GM18505 (cell line): ENCODE results near the gene SPIRE1.

Experiments
- ATAC-seq: cut with Tn5 transposase; IDR thresholded peaks from one replicate; pipeline ENCODE4 v1.9.1; 2021; ENCODE audit not compliant: unreplicated experiment
- POLR2A ChIP-seq: IDR thresholded peaks from 4 replicates; pipeline ENCODE4 v1.6.1; 2011; ENCODE audit warnings: borderline replicate concordance; ENCODE audit not compliant: insufficient read depth, insufficient read length; ENCODE audit errors: extremely low read depth

Gene SPIRE1

GRCh38 chr18:12534820-12535219, 123.1 kb downstream of the SPIRE1 start:
- ATAC-seq = no peak
- TF ChIP-seq POLR2A = no peak

DNA sequence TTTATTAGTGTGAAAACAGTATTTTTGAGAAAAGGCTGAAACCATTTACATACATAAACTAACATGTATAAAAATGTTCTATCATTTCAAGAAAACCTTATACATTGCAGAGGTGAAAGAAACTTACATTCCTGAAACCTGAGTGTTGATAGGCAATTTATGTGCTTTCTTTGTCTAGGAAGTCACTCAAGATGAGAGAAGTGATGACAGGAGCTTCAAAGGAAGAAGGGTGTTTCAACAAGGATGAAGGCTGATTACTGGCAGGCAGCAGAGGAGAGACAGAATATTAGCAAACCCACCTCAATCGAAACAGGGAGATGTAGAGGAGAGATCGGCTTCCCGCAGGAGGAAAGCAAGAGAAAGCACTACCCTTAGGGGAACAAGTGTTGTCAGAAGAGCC, 125.2 kb downstream of the SPIRE1 start:
- no peak for TF ChIP-seq POLR2A
- no peak for ATAC-seq

GRCh38 chr18:12531749-12532148, 126.2 kb downstream of the SPIRE1 start:
- TF ChIP-seq POLR2A = no peak
- no peak for ATAC-seq

DNA sequence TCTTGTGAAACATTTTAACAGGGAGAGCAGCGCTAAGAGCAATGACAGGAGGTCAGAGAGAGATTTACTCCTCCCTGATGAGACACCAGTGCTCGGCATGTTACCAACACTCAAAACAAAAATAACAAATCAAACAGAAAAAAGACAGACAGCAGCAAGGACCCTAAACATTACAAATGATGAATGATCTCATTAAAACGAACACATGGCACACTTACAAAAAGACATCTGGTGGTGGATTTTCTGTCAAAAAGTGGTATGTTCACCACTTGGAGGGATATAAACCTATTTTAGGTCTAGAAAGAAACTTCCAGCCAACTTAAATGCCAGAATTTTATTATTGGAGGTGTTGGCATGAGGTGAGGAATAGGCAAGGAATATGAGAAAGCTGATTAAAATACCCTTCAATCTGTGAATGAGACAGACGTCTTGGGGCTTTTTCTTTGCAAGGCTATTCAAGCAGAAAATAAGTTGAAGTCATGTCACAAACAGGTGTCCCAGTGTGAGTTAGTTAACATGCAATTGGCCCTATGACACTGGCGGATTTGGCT, 137.4 kb downstream of the SPIRE1 start:
- ATAC-seq = no peak
- no peak for TF ChIP-seq POLR2A

- ATAC-seq = no peak
- no peak for TF ChIP-seq POLR2A
Measured at GRCh38 chr18:12518832-12519531, 138.9 kb downstream of the SPIRE1 start.

- ATAC-seq = no peak
Measured at GRCh38 chr18:12518326-12518725, 139.6 kb downstream of the SPIRE1 start.

GRCh38 chr18:12517142-12517825, 140.6 kb downstream of the SPIRE1 start:
- ATAC-seq = no peak
- TF ChIP-seq POLR2A = no peak

More at GRCh38 chr18:12518326-12518725, 139.6 kb downstream of the SPIRE1 start:
- no peak for TF ChIP-seq POLR2A

DNA sequence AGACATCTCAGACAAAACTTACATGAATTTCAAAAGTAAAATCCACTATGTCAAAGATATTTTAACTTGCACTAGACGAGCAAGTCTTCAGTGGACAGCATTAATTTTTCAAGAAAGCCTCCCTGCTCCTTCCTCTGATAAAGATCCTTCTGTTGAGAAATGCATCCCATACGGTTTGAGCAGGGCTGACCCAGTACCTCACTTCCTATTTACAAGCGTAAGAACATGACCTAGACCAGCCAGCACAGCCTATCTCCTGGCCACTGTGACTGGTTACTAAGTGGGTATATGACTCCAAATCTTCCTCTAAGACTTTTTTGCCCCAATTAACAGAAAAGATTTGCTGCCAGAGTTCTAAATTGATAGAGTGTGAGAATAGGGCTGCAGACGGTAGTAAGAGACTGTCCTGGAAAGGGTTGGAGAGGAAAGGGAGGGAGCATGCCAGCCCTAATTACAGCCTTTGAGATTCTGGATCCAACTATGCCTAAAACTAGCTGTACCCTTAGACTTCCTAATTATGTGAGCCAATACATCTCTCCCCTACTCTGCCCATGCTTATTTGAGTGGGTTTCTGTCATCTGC, 141.8 kb downstream of the SPIRE1 start:
- TF ChIP-seq POLR2A = no peak
- ATAC-seq = no peak

DNA sequence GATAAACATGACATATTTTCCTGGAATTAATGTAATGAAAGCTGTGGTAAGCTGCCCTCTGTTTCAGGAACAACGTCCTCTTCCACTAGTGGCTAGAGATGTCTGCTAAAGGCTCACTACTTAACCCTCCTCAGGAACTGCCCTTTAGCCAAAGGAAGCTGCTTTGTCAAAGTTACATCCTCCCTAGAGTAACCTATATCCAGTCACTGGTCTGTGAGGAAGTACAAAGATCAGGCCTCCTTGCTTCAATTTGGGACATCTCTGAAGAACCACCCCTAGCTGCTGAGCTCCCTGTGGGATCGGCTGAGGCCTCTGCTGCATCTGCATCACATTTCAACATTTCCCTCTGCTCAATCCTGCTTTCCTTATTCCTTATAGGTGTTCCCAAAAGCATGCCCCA, 142.4 kb downstream of the SPIRE1 start:
- TF ChIP-seq POLR2A = no peak
- ATAC-seq = no peak

- no peak for ATAC-seq
- TF ChIP-seq POLR2A = no peak
Measured at GRCh38 chr18:12507007-12507406, 150.9 kb downstream of the SPIRE1 start.

DNA sequence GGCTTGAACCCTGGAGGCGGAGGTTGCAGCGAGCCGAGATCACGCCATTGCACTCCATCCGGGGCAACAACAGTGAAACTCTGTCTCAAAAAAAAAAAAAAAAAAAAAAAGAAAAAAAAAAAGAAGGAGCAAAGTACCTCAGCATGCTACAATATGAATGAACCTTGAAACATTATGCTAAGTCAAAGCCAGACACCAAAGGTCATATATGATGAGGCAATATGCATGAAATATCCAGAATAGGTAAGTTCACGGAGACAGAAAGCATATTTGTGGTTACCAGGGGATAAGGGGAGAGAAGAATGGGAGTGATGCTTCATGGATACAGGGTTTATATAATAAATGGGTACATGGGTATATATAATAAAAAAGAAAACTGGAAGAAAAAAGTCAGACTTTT, 156.9 kb downstream of the SPIRE1 start:
- ATAC-seq = no peak
- TF ChIP-seq POLR2A = no peak

GRCh38 chr18:12497839-12498238, 160.1 kb downstream of the SPIRE1 start:
- no peak for TF ChIP-seq POLR2A
- no peak for ATAC-seq

GRCh38 chr18:12497296-12497695, 160.6 kb downstream of the SPIRE1 start:
- TF ChIP-seq POLR2A = no peak
- ATAC-seq = no peak

DNA sequence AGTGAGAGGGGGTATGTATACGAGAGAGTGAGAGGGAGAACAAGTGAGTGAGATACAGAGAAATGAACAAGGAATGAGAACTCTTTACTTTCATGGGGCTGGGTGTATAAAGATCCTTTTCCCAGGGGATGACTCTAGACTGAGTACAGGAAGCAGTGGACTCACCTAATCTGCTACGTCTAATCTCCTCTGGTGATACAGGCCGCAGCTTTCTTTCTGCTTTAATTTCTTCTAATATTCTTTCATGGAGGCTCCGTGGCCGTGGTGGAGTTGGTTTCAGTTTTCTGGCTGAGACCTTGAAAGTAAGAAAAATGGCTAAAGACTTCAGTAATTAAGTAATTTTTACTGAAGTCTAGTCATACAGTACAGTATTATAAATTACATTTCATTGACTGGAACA, 165.0 kb downstream of the SPIRE1 start:
- no peak for ATAC-seq
- no peak for TF ChIP-seq POLR2A
